GM19238 (cell line): Measurements from ENCODE around the gene EEF1A2.

ENCODE experiments used
- DNase-seq: peaks from one replicate; pipeline ENCODE4 v3.0.0; 2011; ENCODE audit warnings: low spot score; ENCODE audit not compliant: insufficient read length

EEF1A2 gene

DNA sequence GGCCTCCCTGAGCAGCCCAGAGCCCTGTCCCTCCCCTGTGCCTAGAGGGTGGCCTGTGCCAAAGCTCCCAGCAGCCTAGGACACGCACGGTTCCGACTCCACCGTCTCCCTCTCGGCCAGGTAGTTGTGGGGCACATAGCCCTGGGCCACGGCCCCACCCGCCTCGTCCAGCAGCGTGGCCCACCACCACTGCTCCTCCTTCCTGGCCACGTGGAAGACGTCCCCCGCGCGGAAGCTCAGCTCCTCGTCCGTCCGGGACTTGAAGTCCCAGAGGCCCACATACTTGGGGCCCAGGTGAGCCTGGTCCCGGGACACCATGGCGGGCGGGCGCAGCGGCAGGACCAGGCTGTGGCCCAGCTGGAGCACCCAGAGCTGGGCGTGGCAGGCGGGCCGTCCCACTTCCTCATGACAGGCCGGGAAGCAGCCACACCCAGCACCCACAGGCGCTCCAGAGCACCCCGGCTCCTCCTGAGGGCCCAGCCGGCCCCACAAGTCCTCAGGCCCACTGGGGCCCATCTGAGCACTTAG lies 38.2 kb upstream of the EEF1A2 start, which contains the start of gene PTK6:
Gene PTK6, minus strand, starts transcription at position 380 of the 528 bp plus-strand sequence. Its CDS starts 62 bp downstream, at position 318.
- DNase-seq, result peak; percentile 56

- no peak for DNase-seq
Observed at GRCh38 chr20:63536241-63536977, 37.5 kb upstream of the EEF1A2 start.

GRCh38 chr20:63534831-63535651 lies 36.2 kb upstream of the EEF1A2 start:
- no peak for DNase-seq

DNA sequence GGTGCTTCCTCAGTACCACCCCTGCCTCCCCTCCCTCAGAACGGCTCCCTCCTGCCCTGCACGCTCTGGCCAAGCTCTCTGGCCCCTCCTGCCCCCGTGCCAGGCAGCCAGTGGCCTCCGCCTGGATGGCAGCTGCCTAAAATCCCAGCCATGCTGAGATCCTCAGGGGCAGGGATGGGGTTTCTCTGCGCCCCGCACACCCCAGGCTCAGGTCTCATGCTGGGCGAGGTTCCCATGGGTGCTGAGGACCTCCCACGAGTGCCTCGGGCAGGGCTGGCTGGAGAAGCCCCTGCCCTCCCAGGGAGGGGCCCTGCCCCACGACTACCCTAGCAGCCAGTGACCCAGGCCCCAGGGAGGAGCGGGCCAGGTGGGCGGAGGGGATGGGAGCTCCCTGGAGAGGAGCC lies 35.5 kb upstream of the EEF1A2 start:
- DNase-seq, result no peak

DNA sequence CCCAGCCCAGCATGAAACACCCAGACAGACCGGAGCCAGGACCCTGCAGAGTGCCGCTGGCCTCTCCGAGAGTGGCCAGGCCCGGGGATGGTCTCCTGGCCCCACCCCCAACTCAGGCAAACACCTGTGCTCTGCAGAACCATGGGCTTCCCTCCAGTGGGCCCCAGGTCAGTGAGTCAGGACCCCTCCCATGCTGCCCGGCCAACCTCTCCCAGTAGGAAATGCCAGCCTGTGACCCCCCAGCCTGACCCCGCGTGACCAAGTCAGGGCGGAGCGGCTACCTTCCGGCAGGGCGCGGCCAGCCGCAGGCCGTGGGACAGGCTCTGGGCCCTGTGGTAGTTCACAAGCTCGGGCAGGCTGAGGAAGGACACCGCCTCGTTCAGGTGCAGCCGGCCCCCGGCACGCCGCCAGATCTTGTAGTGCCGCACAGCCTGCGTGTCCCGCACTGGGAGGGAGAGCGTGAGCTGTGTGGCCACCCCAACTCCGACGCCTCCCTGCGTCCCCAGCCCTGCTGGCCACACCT lies 35.0 kb upstream of the EEF1A2 start:
- no peak for DNase-seq

- DNase-seq, result no peak
Observed at GRCh38 chr20:63533388-63533787, 34.5 kb upstream of the EEF1A2 start.

GRCh38 chr20:63532449-63532971 lies 33.6 kb upstream of the EEF1A2 start:
- no peak for DNase-seq

DNA sequence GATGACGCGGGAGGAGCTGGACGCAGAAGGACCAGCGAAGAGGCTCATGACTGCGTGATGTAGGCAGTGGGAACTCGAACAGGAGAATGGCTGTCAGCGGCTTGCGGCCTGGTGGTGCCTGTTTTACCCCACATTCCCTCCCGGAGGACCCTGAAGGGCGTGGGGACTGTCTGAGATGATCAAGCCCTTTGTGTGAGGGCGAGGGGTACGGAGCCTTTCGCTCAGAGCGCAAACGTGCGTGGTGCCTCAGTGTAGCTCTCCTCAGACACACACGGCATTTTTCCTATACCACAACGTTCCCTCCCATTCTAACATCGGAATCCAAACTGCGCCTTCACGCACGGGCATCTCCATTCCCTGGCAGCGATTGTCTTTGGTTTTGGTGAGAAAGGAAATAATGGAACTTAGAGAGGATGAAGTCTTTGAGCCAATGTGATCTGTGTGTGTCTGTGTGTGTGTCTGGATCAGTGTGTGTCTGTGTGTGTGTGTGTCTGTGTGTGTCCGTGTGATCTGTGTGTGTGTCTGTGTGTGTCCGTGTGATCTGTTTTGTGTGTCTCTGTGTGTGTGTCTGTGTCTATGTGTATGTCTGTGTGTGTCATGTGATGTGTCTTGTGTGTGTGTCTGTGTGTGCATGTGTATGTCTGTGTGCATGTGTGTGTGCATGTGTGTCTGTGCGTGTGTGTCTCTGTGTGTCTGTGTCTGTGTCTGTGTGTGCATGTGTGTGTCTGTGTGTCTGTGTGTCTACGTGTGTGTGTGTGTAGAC lies 33.0 kb upstream of the EEF1A2 start:
- no peak for DNase-seq

- no peak for DNase-seq
Observed at GRCh38 chr20:63530788-63531160, 31.9 kb upstream of the EEF1A2 start.

GRCh38 chr20:63529861-63530787 lies 31.2 kb upstream of the EEF1A2 start:
- no peak for DNase-seq

- DNase-seq, result no peak
Observed at GRCh38 chr20:63529180-63529860, 30.4 kb upstream of the EEF1A2 start.

GRCh38 chr20:63527184-63527583 lies 28.3 kb upstream of the EEF1A2 start:
- DNase-seq, result no peak

DNA sequence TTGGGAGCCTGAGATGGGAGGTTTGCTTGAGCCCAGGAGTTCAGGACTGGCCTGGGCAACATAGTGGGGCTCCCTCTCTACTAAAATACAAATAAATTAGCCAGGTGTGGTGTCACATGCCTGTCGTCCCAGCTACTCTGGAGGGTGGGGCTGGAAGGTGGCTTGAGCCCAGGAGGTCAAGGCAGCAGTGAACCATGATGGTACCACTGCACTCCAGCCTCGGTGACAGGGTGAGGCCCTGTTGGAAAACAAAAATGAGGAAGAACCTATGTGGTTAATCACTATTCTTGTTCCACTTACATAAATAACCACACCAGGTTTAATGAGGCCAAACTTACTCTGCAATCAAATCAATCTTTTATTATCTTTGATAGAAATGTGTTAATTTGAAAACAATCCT lies 27.1 kb upstream of the EEF1A2 start:
- no peak for DNase-seq

- DNase-seq, result no peak
Observed at GRCh38 chr20:63525185-63525584, 26.3 kb upstream of the EEF1A2 start.

DNA sequence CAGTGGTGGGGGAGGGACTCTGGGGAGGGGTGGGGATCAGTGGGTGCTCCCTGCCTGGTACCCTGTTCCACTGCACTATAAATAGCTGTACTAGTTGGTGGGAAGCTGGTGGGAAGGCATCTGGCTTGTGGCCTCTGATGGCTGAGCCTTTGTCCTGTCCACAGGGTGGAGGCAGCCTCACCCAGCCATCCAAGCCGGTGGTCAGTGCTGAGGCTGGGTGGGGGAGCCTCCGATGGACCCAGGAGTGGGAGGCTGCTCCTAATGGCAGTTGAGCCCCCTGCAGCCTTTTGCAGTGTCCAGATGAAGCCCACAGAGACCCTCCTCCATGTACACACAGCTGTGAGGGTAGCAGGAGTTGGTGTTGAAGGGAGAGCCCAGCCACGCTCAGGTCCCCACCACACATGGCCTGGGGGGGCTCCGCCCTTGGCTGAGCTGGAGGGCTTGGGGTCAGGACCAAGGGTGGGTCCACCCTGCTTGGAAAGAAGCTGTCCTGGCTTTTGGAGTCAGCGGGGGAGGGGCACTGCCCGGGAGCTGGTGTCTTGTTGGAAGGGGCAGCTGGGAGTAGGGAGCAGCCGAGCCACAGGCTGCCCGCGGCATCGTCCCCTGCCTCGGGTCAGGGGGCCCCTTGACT lies 24.2 kb upstream of the EEF1A2 start:
- DNase-seq, result no peak

DNA sequence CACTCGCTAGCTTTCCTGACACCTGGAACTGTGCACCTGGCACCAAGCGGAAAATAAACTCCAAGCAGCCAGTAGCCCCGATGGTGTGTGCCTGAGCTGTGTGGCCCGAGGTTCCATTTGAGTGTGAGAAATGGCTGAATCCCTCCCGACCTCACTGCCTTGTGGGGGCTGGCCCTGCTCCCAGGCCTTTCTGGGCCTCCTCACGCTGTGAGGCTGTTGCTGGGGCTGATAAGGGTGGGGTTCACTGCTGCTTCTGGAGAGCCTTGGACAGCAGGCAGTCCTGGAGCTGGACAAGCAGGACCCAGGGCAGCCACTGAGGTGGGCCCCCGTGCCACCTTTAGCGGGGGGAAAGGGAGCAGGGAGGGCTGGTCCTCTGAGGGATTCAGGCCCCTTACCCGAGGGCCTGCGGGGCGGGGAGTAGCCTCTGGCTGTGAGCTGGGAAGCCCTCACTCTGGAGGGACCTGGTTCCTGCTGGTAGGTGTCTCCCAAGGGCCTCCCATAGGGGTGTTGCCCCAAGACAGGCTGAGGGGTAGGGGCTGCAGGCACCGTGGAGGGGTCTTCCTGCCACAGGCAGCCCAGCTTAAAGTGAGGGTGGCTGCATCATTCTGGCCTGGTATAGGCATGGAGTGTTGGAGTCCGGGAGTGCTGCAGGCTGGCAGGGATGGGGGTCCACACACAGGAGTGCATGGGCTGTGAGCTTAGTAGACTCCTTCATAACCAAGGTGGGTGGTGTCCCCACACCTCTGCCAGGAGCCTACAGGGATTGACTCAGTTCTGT lies 23.4 kb upstream of the EEF1A2 start:
- DNase-seq, result no peak

DNA sequence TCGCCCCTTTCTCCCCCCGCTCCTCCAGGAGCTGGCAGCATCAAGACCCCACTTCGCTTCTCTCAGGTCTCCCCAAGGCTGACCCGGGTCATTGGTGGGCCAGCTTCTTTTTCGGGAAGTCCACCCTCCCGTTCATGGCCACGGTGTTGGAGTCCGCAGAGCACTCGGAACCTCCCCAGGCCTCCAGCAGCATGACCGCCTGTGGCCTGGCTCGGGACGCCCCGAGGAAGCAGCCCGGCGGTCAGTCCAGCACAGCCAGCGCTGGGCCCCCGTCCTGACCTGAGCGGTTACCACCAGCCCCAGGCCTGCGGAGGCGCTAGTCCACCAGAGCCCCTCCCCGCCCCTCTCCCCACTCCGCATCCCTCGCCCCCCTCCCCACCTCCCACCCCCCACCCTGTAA lies 22.7 kb upstream of the EEF1A2 start:
- DNase-seq, result no peak

DNA sequence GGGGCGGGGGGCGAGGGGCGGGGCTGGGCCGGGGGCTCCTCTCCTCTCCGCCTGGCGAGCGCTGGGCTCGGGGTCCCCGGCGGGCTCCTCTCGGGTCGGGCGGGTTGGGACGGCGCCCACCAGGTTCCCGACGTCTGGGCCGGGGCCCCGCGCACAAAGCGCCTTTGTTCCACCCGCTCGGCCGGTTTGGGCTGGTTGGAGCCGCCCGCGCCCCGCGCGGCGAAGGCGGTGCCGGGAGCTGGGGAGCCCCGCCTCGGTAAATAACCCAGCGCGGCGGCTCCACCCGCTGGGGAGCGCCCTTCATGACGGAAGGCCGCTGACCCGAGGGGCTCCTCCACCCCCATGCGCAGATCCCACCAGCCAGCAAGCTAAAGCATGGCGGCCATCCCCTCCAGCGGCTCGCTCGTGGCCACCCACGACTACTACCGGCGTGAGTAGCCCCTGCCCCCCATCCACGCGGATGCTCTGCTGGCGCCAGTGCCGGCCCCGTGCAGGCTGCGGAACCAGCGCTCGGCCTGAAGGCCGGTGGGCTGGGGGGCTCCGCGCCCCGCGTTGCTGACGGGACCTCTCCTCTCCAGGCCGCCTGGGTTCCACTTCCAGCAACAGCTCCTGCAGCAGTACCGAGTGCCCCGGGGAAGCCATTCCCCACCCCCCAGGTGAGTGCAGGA lies 22.2 kb upstream of the EEF1A2 start:
- peak; percentile 92 for DNase-seq
